Measurements from ENCODE around the gene ODF2.
"Not testable (repeated sequence)": the region's sequence is repeated elsewhere in the genome, so short reads cannot be mapped to it uniquely, and the experiment has no call there.

Gene ODF2

GRCh38 chr9:128424268-128424780 is 31.5 kb upstream of the ODF2 start:
- no peak for DNase-seq

- DNase-seq = no peak
These were observed 26.9 kb upstream of the ODF2 start for GRCh38 chr9:128428644-128429512.

- no peak for DNase-seq
These were observed 26.2 kb upstream of the ODF2 start for GRCh38 chr9:128429513-128430086.

- DNase-seq = no peak
These were observed 24.6 kb upstream of the ODF2 start for GRCh38 chr9:128431207-128431606.

GRCh38 chr9:128434340-128434739 is 21.5 kb upstream of the ODF2 start:
- no peak for DNase-seq

GRCh38 chr9:128435611-128436010 is 20.2 kb upstream of the ODF2 start:
- DNase-seq = no peak

GRCh38 chr9:128438343-128439109 is 17.3 kb upstream of the ODF2 start:
- peak; percentile 79 for DNase-seq

- no peak for DNase-seq
These were observed 16.5 kb upstream of the ODF2 start for GRCh38 chr9:128439273-128439672.

GRCh38 chr9:128442150-128442549 is 13.7 kb upstream of the ODF2 start:
- no peak for DNase-seq

GRCh38 chr9:128446505-128446904 is 9.3 kb upstream of the ODF2 start:
- DNase-seq = not testable (repeated sequence)

GRCh38 chr9:128448746-128449145 is 7.1 kb upstream of the ODF2 start:
- no peak for DNase-seq

- DNase-seq = no peak
These were observed 815 bp upstream of the ODF2 start for GRCh38 chr9:128454991-128455390.

GRCh38 chr9:128456613-128457061 is 831 bp downstream of the ODF2 start:
- DNase-seq = peak; percentile 76

- no peak for DNase-seq
These were observed 1.4 kb downstream of the ODF2 start for GRCh38 chr9:128457207-128457606.

- DNase-seq = no peak
These were observed 3.2 kb downstream of the ODF2 start for GRCh38 chr9:128459011-128459410.

GRCh38 chr9:128469070-128469469 is 13.3 kb downstream of the ODF2 start:
- no peak for DNase-seq

- DNase-seq = no peak
These were observed 14.8 kb downstream of the ODF2 start for GRCh38 chr9:128470560-128470959.

GRCh38 chr9:128473104-128473503 is 17.3 kb downstream of the ODF2 start:
- no peak for DNase-seq

- DNase-seq = no peak
These were observed 20.1 kb downstream of the ODF2 start for GRCh38 chr9:128475867-128476266.

GRCh38 chr9:128479262-128479661 is 23.5 kb downstream of the ODF2 start:
- no peak for DNase-seq

- no peak for DNase-seq
These were observed 25.8 kb downstream of the ODF2 start for GRCh38 chr9:128481561-128481960.

- no peak for DNase-seq
These were observed 26.4 kb downstream of the ODF2 start for GRCh38 chr9:128482186-128482585.

GRCh38 chr9:128484686-128485413 is 29.0 kb downstream of the ODF2 start:
- DNase-seq = no peak
